ENCODE results near the gene GTSF1L.

The GTSF1L gene

GRCh38 chr20:43749734-43750294, 23.0 kb upstream of the GTSF1L start:
- no peak overlapping the region for H3K4me3 ChIP-seq (ENCODE audit: low read depth, low read length)
- TF ChIP-seq, protein P1, sequence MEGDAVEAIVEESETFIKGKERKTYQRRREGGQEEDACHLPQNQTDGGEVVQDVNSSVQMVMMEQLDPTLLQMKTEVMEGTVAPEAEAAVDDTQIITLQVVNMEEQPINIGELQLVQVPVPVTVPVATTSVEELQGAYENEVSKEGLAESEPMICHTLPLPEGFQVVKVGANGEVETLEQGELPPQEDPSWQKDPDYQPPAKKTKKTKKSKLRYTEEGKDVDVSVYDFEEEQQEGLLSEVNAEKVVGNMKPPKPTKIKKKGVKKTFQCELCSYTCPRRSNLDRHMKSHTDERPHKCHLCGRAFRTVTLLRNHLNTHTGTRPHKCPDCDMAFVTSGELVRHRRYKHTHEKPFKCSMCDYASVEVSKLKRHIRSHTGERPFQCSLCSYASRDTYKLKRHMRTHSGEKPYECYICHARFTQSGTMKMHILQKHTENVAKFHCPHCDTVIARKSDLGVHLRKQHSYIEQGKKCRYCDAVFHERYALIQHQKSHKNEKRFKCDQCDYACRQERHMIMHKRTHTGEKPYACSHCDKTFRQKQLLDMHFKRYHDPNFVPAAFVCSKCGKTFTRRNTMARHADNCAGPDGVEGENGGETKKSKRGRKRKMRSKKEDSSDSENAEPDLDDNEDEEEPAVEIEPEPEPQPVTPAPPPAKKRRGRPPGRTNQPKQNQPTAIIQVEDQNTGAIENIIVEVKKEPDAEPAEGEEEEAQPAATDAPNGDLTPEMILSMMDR (IDR thresholded peaks at IDR 0.05; ENCODE audit: low read depth, low read length), result peak; percentile 97
- TF ChIP-seq MYC (IDR thresholded peaks at IDR 0.05; ENCODE audit: low read depth, low read length), result peak; percentile 78
- TF ChIP-seq POLR2A (IDR thresholded peaks at IDR 0.05; ENCODE audit: extremely low read depth, insufficient read length), result no peak
- TF ChIP-seq, protein P2, sequence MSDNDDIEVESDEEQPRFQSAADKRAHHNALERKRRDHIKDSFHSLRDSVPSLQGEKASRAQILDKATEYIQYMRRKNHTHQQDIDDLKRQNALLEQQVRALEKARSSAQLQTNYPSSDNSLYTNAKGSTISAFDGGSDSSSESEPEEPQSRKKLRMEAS (IDR thresholded peaks at IDR 0.05; ENCODE audit: low read depth, low read length), result peak; percentile 43; the same call in 1 of the 2 replicates
- DNase-seq (ENCODE audit: low read depth), result peak; percentile 80

DNA sequence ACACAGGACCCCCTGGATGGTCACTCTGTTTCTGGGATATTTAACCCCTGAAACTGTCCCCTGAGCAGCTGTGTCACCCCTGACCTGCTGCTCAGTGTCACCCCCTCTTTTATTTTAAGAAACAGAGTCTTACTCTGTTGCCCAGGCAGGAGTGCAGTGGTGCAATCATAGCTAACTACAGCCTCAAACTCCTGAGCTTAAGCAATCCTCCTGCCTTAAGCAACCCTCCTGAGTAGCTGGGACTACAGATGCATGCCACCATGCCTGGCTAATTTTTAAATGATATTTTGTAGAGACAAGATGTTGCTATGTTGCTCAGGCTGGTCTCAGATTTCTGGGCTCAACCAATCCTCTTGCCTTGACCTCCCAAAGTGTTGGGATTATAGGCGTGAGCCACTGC, 21.5 kb upstream of the GTSF1L start:
- DNase-seq (ENCODE audit: low read depth), result peak; percentile 80
- H3K4me3 ChIP-seq (ENCODE audit: low read depth, low read length), result no peak overlapping the region
- no peak for TF ChIP-seq POLR2A (IDR thresholded peaks at IDR 0.05; ENCODE audit: extremely low read depth, insufficient read length)
- TF ChIP-seq, protein P1 (IDR thresholded peaks at IDR 0.05; ENCODE audit: low read depth, low read length), result no peak

- TF ChIP-seq, protein P1 (IDR thresholded peaks at IDR 0.05; ENCODE audit: low read depth, low read length), result no peak
- TF ChIP-seq POLR2A (IDR thresholded peaks at IDR 0.05; ENCODE audit: extremely low read depth, insufficient read length) (no peak), MYC (IDR thresholded peaks at IDR 0.05; ENCODE audit: low read depth, low read length) (no peak)
- TF ChIP-seq, protein P2 (IDR thresholded peaks at IDR 0.05; ENCODE audit: low read depth, low read length), result no peak
- peak; percentile 58 for DNase-seq (ENCODE audit: low read depth)
- no peak overlapping the region for H3K4me3 ChIP-seq (ENCODE audit: low read depth, low read length)
These were observed 19.7 kb upstream of the GTSF1L start for GRCh38 chr20:43746344-43747137.

DNA sequence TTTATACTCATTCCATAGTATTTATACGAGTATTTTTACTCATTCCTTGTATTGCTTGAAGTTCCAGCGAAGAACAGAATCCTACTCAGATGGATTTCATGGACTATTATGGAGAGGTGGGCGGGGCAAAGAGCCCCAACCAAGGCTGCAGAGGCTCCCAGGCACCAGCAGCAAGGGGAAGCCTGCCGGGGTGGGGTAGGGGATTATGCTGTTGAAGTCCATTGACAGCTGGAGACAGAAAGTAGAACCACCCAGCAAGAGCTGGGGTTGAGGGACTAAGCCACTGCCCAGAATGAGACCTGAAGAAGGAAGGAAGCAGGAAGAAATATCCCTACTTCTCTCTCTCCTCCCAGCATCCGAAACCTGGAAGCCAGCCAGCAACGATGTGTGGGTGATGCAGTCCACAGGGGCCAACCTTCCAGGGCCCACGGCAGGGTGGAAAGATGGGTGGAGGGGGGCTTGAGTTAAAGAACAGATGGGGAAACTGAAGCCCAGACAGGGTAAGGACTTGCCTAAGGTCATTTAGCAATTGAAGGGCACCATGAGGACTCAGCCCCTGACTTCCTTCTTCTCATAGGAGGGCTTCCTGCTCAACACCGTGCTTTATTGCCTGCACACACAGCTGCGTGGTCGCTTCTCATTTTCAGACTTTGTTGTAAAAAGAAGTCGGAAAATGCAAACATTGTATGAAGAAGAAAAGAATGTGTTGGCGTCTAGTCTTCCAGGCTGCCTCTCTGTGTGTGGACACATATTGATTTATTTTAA, 18.3 kb upstream of the GTSF1L start:
- peak overlapping the region; percentile 11 for H3K4me3 ChIP-seq (ENCODE audit: low read depth, low read length)
- DNase-seq (ENCODE audit: low read depth), result peak; percentile 83
- TF ChIP-seq MYC (IDR thresholded peaks at IDR 0.05; ENCODE audit: low read depth, low read length) (no peak; the same call in none of the 2 replicates), POLR2A (IDR thresholded peaks at IDR 0.05; ENCODE audit: extremely low read depth, insufficient read length) (peak; percentile 19)
- TF ChIP-seq, protein P2 (IDR thresholded peaks at IDR 0.05; ENCODE audit: low read depth, low read length), result peak; percentile 36; the same call in 1 of the 2 replicates

- TF ChIP-seq, protein P2 (IDR thresholded peaks at IDR 0.05; ENCODE audit: low read depth, low read length), result no peak
- TF ChIP-seq MYC (IDR thresholded peaks at IDR 0.05; ENCODE audit: low read depth, low read length), result no peak
- TF ChIP-seq POLR2A (IDR thresholded peaks at IDR 0.05; ENCODE audit: extremely low read depth, insufficient read length), result no peak
- TF ChIP-seq, protein P1 (IDR thresholded peaks at IDR 0.05; ENCODE audit: low read depth, low read length), result no peak
- peak; percentile 72 for DNase-seq (ENCODE audit: low read depth)
- no peak overlapping the region for H3K4me3 ChIP-seq (ENCODE audit: low read depth, low read length)
These were observed 17.4 kb upstream of the GTSF1L start for GRCh38 chr20:43744151-43744611.

Measured in NB4 (cell line).